Endothelial cell of umbilical vein (primary cell): ENCODE measurements around the gene TERT. TPM values are rescaled to one million over a fixed set of nuclear protein-coding genes. Genes with fewer than 3 reads are reported as not detected.

Source experiments
- BruUV-seq: library from RNA; stranded (reverse); fragments of 400-500 nt; replicated peaks from 2 replicates; lab custom pipeline; 2021; lab: Mats Ljungman, UMichigan
- CTCF ChIA-PET: fragments of 300-600, 350-600 bp; sonication (Branson Sonifier 250); formaldehyde crosslinking; loops from one replicate; lab custom pipeline; 2021; ENCODE audit warnings: antibody characterized with exemption, inconsistent platforms; lab: Charles Lee
- POLR2A ChIA-PET: fragments of 300-600, 350-600 bp; sonication (Branson Sonifier 250); formaldehyde crosslinking; loops from one replicate; lab custom pipeline; 2021; ENCODE audit warnings: antibody characterized with exemption, inconsistent platforms; lab: Charles Lee
- DNase-seq: peaks from one replicate; pipeline ENCODE4 v3.0.0-alpha.2; 2011; ENCODE audit warnings: low read depth, low spot score
- FAIRE-seq: peaks from 2 replicates; lab custom pipeline; 2011; peaks lifted over from hg19 to GRCh38; lab: Jason Lieb, UNC
- H2AFZ ChIP-seq: 2 replicates; pipeline ENCODE4 v1.6.0; 2012; ENCODE audit warnings: low read depth, low read length, control low read depth, inconsistent platforms
- H3K27ac ChIP-seq: 2 replicates; pipeline ENCODE4 v1.5.1; 2011; ENCODE audit warnings: low read depth, mild to moderate bottlenecking, control low read depth, low read length, moderate library complexity; ENCODE audit not compliant: insufficient read depth
- H3K27me3 ChIP-seq, 2 experiments: 2 replicates each; pipeline versions ENCODE4 v1.6.0 to v1.6.1; 2011; ENCODE audit warnings: low read length in 2 of 2, mixed read lengths in 1 of 2; ENCODE audit not compliant: control insufficient read depth in 2 of 2, insufficient read depth in 2 of 2
- H3K36me3 ChIP-seq, 2 experiments: 2 replicates in 1 of 2; 3 replicates in 1 of 2; pipeline ENCODE4 v1.5.1; 2011; ENCODE audit warnings: low read length in 2 of 2, mild to moderate bottlenecking in 1 of 2, moderate library complexity in 1 of 2; ENCODE audit not compliant: control insufficient read depth in 2 of 2, insufficient read depth in 2 of 2; ENCODE audit errors: extremely low read depth in 1 of 2
- H3K4me1 ChIP-seq: 3 replicates; pipeline ENCODE4 v1.5.1; 2011; ENCODE audit warnings: mild to moderate bottlenecking, low read length; ENCODE audit not compliant: control insufficient read depth, insufficient read depth; ENCODE audit errors: extremely low read depth
- H3K4me2 ChIP-seq: 2 replicates; pipeline ENCODE4 v1.6.1; 2011; ENCODE audit warnings: low read length, control low read depth, mixed read lengths; ENCODE audit not compliant: insufficient read depth
- H3K4me3 ChIP-seq, 3 experiments: fragments of 200-600 bp in 1 of 3; sonication (generic), shearing (Covaris generic) in 1 of 3; replicated peaks in 1 of 3; 2 replicates each; pipeline ENCODE4 v1.5.1; 2011 to 2016; ENCODE audit warnings: control low read depth in 3 of 3, low read length in 3 of 3, mild to moderate bottlenecking in 2 of 3, inconsistent platforms in 1 of 3, low read depth in 1 of 3, moderate library complexity in 1 of 3; ENCODE audit not compliant: insufficient read depth in 1 of 3
- H3K79me2 ChIP-seq: 2 replicates; pipeline ENCODE4 v1.6.0; 2012; ENCODE audit warnings: low read length, inconsistent platforms; ENCODE audit not compliant: control insufficient read depth, insufficient read depth
- H3K9ac ChIP-seq: replicated peaks from 2 replicates; pipeline ENCODE3; 2011; ENCODE audit warnings: low read length, control low read depth; ENCODE audit not compliant: insufficient read depth; ENCODE audit errors: extremely low read depth
- H3K9me1 ChIP-seq: replicated peaks from 3 replicates; pipeline ENCODE4 v1.6.0; 2011; ENCODE audit warnings: mild to moderate bottlenecking, low read length; ENCODE audit not compliant: control insufficient read depth, insufficient read depth; ENCODE audit errors: extremely low read depth
- H3K9me3 ChIP-seq: replicated peaks from 2 replicates; pipeline ENCODE4 v1.5.1; 2012; ENCODE audit warnings: low read length, inconsistent platforms; ENCODE audit not compliant: control insufficient read depth, insufficient read depth
- H4K20me1 ChIP-seq: replicated peaks from 2 replicates; pipeline ENCODE3; 2011; ENCODE audit warnings: mild to moderate bottlenecking, low read length; ENCODE audit not compliant: control insufficient read depth, insufficient read depth; ENCODE audit errors: extremely low read depth
- EZH2 ChIP-seq: IDR thresholded peaks from 2 replicates; pipeline ENCODE4 v1.6.1; 2012; ENCODE audit warnings: borderline replicate concordance, low read depth, mild to moderate bottlenecking, moderate library complexity, low read length, inconsistent platforms; ENCODE audit not compliant: severe bottlenecking
- FOS ChIP-seq: IDR thresholded peaks from 2 replicates; pipeline ENCODE4 v1.6.1; 2011; ENCODE audit warnings: mild to moderate bottlenecking, low read length, moderate library complexity, borderline replicate concordance; ENCODE audit not compliant: insufficient read depth
- GATA2 ChIP-seq: IDR thresholded peaks from 2 replicates; pipeline ENCODE4 v1.7.0; 2011; ENCODE audit warnings: low read depth, mild to moderate bottlenecking, moderate library complexity, mixed read lengths, low read length; ENCODE audit not compliant: insufficient read length, insufficient read depth
- JUN ChIP-seq: IDR thresholded peaks from 2 replicates; pipeline ENCODE4 v1.6.1; 2011; ENCODE audit warnings: borderline replicate concordance, low read depth; ENCODE audit not compliant: insufficient read length, insufficient read depth
- MYC ChIP-seq: IDR thresholded peaks from one replicate; pipeline ENCODE4 v1.6.1; 2011; ENCODE audit warnings: mild to moderate bottlenecking, low read depth, low read length
- POLR2AphosphoS5 ChIP-seq: IDR thresholded peaks from 2 replicates; pipeline ENCODE4 v1.6.1; 2012; ENCODE audit warnings: low read depth, mild to moderate bottlenecking, control low read depth, low read length, moderate library complexity; ENCODE audit not compliant: insufficient read depth
- dilution Hi-C: fragments of 300-500 bp; cut with MboI; formaldehyde crosslinking; loops from one replicate; pipeline ENCODE4 v1.15.0; 2019; ENCODE audit warnings: low sequenced_read_pairs; ENCODE audit not compliant: extremely low pct_ligation_motif_present
- intact Hi-C: fragments of 100-400 bp; cut with micrococcal nuclease; formaldehyde crosslinking; loops from one replicate; pipeline ENCODE4 v1.10.0; 2022
- polyA plus RNA-seq, 4 experiments: library from polyadenylated mRNA; depleted of rRNA in 3 of 4; stranded (reverse) in 3 of 4; unstranded in 1 of 4; fragments of >200 nt; gene quantifications; 2 replicates each; pipeline versions ENCODE4 v1.2.1 to v1.2.3, GENCODE V29; 2011 to 2012; ENCODE audit warnings: missing spikeins in 1 of 4
- total RNA-seq: library from RNA; stranded (reverse); gene quantifications from 2 replicates; pipeline ENCODE4 v1.2.3, GENCODE V29; 2021
- TF ChIP-seq, protein P1 (sequence below): IDR thresholded peaks from 2 replicates; pipeline ENCODE4 v1.6.1; 2011; ENCODE audit not compliant: insufficient read depth, insufficient read length
- TF ChIP-seq, protein P2 (sequence below), 2 donors: IDR thresholded peaks; 1 replicate in 1 of 2; 2 replicates in 1 of 2; pipeline ENCODE4 v1.5.1; 2011; ENCODE audit warnings: low read length in 2 of 2, mild to moderate bottlenecking in 2 of 2, moderate library complexity in 2 of 2, control low read depth in 1 of 2, inconsistent platforms in 1 of 2, low read depth in 1 of 2; ENCODE audit not compliant: insufficient read depth in 1 of 2; ENCODE audit errors: extremely low read depth in 1 of 2

TERT gene
- total and polyA plus RNA-seq, 2 donors (not counting 3 experiments of a cell fraction or from before 2014, with no cell fraction given): 0.04 TPM; not detected in 1

DNA sequence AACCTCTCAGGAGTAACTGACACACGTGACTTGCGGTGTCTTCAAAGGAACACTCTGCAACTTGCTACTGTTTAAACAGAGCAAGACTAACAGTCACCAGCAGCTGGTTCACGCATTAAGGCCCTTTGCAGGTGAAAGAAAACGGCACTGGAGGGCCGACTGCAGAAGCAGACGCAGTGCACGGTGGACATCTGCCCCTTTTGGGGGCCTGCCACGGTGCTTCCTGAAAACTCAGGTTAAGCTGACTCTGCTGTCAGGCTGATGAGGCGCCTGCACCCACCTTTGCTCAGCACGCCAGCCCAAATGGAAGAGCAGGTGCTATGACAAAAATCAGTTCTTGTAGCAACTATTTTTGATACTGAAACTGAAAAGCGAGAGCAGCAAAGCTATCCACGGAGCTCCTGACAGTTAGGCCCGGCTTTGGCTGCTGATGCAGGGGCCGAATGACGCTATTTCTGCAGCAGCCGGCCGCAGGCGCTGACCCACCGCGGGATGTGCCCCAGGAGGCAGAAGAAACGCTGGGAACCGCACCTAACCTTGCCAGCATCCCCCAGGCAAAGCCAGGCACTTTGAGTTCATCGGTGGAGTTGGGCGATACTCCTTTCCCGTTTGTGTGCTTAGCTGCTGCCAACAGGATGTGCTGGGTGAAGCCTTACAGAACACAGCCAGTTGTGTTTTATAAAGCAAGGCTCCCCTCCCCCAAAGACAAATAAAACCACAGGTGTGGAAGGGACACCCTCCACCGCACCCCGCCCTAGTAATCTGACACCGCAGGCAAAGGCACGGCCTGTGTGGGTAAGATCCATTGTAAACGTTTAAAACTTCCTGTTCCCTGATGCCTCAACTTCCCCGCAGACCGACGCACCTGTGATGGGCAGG, 21.1 kb upstream of the TERT start:
- POLR2A ChIA-PET: no interaction called here
- Histone ChIP-seq H3K36me3 (peaks cover 13 to 17% of the 10 kb centered on the region in 2 experiments), H3K4me3 (no peak overlapping the region), H3K79me2 (no peaks in the 10 kb centered on the region), H3K9me3 (no peaks in the 10 kb centered on the region), H3K9me1 (no peaks in the 10 kb centered on the region), H3K4me2 (no peak overlapping the region), H3K4me1 (no peaks in the 10 kb centered on the region), H3K9ac (no peak overlapping the region), H3K27ac (no peak overlapping the region), H4K20me1 (no peaks in the 10 kb centered on the region), H2AFZ (no peak overlapping the region), H3K27me3 (no peaks in the 10 kb centered on the region)
- CTCF ChIA-PET: interaction anchor here (0.6 kb wide), 1 partner anchor 15 kb away, joined by 3 read pairs; no protein-coding TSS in a partner anchor
- dilution Hi-C loops: no loop called here
- FAIRE-seq: no peak
- DNase-seq: no peak
- BruUV-seq: no TSS peak
- intact Hi-C loops: no loop called here
- TF ChIP-seq POLR2AphosphoS5: peak; percentile 8
- TF ChIP-seq, protein P1, sequence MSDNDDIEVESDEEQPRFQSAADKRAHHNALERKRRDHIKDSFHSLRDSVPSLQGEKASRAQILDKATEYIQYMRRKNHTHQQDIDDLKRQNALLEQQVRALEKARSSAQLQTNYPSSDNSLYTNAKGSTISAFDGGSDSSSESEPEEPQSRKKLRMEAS: no peak

DNA sequence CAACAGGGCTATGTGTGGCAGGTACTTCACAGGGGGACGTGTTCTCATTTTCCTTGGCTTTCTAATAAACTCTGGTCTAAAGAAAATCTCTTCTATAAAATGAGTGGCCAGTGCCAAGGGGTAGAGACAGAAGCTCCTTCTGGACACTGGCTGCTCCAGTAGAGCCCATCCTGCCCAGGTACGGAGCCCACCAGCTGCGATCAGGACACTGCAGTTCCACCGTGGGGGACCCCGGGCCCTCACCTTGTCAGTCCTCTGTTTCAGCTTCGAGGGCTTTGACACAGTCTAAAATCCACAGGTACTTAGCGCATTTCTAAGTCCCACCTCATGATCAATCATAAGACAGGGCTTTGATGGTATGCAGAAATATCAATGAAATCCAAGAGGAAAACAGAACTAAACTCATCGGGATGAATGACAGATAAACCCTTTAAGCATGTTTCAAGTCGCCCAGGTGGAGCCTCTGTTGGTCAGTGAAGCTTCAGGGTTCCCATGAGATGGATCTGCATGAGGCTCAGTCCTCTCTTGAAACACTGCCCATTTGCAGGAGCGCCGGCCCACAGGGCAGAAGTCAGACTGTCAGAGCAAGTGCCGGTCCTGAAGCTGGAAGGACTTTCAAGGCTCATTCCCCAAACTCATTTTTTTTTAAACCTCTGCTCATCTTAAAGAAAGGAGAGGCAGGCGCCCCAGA, 20.3 kb upstream of the TERT start:
- Histone ChIP-seq H3K9ac (no peak overlapping the region), H3K9me1 (no peaks in the 10 kb centered on the region), H3K9me3 (no peaks in the 10 kb centered on the region), H2AFZ (no peak overlapping the region), H3K79me2 (no peaks in the 10 kb centered on the region), H3K4me2 (no peak overlapping the region), H3K27me3 (no peaks in the 10 kb centered on the region), H3K36me3 (peaks cover 10 to 12% of the 10 kb centered on the region in 2 experiments), H3K4me1 (no peaks in the 10 kb centered on the region), H3K27ac (no peak overlapping the region), H3K4me3 (no peak overlapping the region), H4K20me1 (no peaks in the 10 kb centered on the region)
- ChIA-PET POLR2A (no interaction called here), CTCF (interaction anchor here (0.6 kb wide), 1 partner anchor 15 kb away, joined by 3 read pairs; no protein-coding TSS in a partner anchor)
- no peak for FAIRE-seq
- no TSS peak for BruUV-seq
- no peak for TF ChIP-seq FOS
- TF ChIP-seq, protein P2, sequence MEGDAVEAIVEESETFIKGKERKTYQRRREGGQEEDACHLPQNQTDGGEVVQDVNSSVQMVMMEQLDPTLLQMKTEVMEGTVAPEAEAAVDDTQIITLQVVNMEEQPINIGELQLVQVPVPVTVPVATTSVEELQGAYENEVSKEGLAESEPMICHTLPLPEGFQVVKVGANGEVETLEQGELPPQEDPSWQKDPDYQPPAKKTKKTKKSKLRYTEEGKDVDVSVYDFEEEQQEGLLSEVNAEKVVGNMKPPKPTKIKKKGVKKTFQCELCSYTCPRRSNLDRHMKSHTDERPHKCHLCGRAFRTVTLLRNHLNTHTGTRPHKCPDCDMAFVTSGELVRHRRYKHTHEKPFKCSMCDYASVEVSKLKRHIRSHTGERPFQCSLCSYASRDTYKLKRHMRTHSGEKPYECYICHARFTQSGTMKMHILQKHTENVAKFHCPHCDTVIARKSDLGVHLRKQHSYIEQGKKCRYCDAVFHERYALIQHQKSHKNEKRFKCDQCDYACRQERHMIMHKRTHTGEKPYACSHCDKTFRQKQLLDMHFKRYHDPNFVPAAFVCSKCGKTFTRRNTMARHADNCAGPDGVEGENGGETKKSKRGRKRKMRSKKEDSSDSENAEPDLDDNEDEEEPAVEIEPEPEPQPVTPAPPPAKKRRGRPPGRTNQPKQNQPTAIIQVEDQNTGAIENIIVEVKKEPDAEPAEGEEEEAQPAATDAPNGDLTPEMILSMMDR (IDR thresholded peaks at IDR 0.05; ENCODE audit: extremely low read depth in 1 of 2, insufficient read depth in 1 of 2, low read depth in 1 of 2, low read length in 2 of 2): no peak
- no peak for TF ChIP-seq MYC
- no peak for TF ChIP-seq POLR2AphosphoS5
- no peak for TF ChIP-seq JUN
- TF ChIP-seq GATA2: no peak
- TF ChIP-seq, protein P1: no peak
- no peak for TF ChIP-seq EZH2
- dilution Hi-C loops (no loop called here), intact Hi-C loops (no loop called here)
- DNase-seq: no peak
